GM19455 (cell line): Measurements from ENCODE around the gene MAPK8IP2.
"Not testable (repeated sequence)": the region's sequence is repeated elsewhere in the genome, so short reads cannot be mapped to it uniquely, and the experiment has no call there.

Experiments used
- ATAC-seq: cut with Tn5 transposase; IDR thresholded peaks from one replicate; pipeline ENCODE4 v1.9.1; 2021; ENCODE audit not compliant: unreplicated experiment

The MAPK8IP2 gene

GRCh38 chr22:50633771-50634170 is 33.2 kb downstream of the MAPK8IP2 start:
- ATAC-seq, result no peak

- no peak for ATAC-seq
These were observed 35.0 kb downstream of the MAPK8IP2 start for GRCh38 chr22:50635591-50635990.

- ATAC-seq, result not testable (repeated sequence)
These were observed 39.7 kb downstream of the MAPK8IP2 start for GRCh38 chr22:50640296-50640695.

- no peak for ATAC-seq
These were observed 40.5 kb downstream of the MAPK8IP2 start for GRCh38 chr22:50640857-50641647.

- ATAC-seq, result no peak
These were observed 41.4 kb downstream of the MAPK8IP2 start for GRCh38 chr22:50641696-50642607.

GRCh38 chr22:50643021-50643820 is 42.6 kb downstream of the MAPK8IP2 start:
- ATAC-seq, result not testable (repeated sequence)

- ATAC-seq, result not testable (repeated sequence)
These were observed 43.2 kb downstream of the MAPK8IP2 start for GRCh38 chr22:50643821-50644101.

GRCh38 chr22:50653256-50653655 is 52.7 kb downstream of the MAPK8IP2 start:
- ATAC-seq, result no peak

- not testable (repeated sequence) for ATAC-seq
These were observed 54.1 kb downstream of the MAPK8IP2 start for GRCh38 chr22:50654664-50655063.

GRCh38 chr22:50656122-50657070 is 55.8 kb downstream of the MAPK8IP2 start:
- no peak for ATAC-seq

- no peak for ATAC-seq
These were observed 57.3 kb downstream of the MAPK8IP2 start for GRCh38 chr22:50657925-50658324.

GRCh38 chr22:50659711-50660110 is 59.1 kb downstream of the MAPK8IP2 start:
- not testable (repeated sequence) for ATAC-seq

GRCh38 chr22:50660306-50660705 is 59.7 kb downstream of the MAPK8IP2 start:
- no peak for ATAC-seq
